Esophagus squamous epithelium (tissue), 4 donors: ENCODE measurements around the gene LRRC63.

ENCODE experiments used
- CTCF ChIP-seq, 6 experiments: fragments of 450-650 bp in 4 of 6; fragments of 200-600 bp in 2 of 6; sonication (generic) in 2 of 6; IDR thresholded peaks; one replicate each; pipeline ENCODE4 v1.5.1; 2016 to 2019; ENCODE audit warnings: antibody characterized with exemption in 6 of 6, mild to moderate bottlenecking in 4 of 6, moderate library complexity in 4 of 6
- POLR2A ChIP-seq, 4 donors: fragments of 450-650 bp; IDR thresholded peaks; one replicate each; pipeline ENCODE4 v1.6.1; 2017; ENCODE audit warnings: antibody characterized with exemption in 4 of 4, mild to moderate bottlenecking in 4 of 4, moderate library complexity in 3 of 4

- TF ChIP-seq CTCF (IDR thresholded peaks at IDR 0.05) (no peak), POLR2A (IDR thresholded peaks at IDR 0.05) (no peak)
Observed at GRCh38 chr13:46206143-46206542, 5.6 kb upstream of the LRRC63 start.
